ENCODE results near the gene GNG14.
"Not testable (repeated sequence)": the region's sequence is repeated elsewhere in the genome, so short reads cannot be mapped to it uniquely, and the experiment has no call there.

The GNG14 gene

GRCh38 chr19:12687496-12688196 is at the start of gene GNG14:
TSS of gene GNG14 (plus strand) at chr19:12687998. CDS start at chr19:12688049, 51 bp downstream.
- no peak for DNase-seq (ENCODE audit: low read depth)

DNA sequence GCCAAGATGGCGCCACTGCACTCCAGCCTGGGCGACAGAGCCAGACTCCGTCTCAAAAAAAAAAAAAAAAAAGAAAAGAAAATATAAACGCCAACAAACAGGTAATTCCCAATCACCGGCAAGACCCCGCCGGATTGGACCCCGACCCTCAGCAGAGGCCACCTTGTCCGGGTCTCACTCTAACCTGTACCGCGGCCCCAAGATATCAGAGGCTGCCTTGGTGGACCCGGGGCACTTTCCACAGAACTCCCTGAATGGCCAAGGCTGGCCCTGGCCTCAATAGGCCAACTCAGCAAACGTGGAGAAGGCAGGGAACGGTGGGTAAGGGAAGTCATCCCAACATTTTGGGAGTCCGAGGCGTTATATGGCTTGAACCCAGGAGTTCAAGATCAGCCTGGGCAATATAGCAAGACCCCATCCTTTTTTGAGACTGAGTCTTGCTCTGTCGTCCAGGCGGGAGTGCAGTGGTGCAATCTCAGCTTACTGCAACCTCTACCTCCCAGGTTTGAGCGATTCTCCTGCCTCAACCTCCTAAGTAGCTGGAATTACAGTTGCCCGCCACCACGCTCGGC is 49.1 kb upstream of the GNG14 start:
- DNase-seq (ENCODE audit: low read depth): no peak

DNA sequence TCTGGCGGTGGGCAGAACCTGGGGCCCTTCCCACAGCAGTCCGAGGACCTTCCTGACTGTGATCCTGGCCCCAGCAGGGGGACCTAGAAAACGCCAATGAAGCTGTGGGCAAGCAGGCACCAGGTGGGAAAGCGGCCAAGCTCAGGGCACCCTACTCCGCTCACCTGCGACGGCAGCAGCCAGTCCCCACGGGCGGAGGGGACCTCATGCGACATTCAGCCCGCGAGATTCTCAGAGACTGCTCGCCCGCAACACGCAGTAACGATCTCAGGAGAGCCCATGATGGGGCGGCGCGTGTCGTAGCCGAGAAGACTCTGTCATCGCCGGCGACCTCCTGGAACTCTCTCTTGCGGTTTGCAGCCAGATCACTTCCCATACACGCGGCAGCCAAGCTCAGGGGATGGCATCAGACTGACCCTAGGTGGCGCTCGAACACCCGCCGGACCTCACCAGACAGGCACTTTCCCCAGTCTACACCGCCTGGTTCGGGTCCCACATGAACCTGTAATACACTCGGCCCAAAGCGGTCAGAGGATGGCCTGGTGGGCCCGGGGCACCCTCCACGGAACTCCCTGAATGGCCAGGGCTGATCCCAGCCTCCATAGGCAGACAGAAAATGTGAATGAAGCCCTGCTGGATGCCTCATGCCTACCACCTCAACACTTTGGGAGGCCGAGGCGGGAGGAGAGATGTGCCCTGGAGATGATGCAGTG is 47.7 kb upstream of the GNG14 start:
- DNase-seq (ENCODE audit: low read depth): peak; percentile 68

DNA sequence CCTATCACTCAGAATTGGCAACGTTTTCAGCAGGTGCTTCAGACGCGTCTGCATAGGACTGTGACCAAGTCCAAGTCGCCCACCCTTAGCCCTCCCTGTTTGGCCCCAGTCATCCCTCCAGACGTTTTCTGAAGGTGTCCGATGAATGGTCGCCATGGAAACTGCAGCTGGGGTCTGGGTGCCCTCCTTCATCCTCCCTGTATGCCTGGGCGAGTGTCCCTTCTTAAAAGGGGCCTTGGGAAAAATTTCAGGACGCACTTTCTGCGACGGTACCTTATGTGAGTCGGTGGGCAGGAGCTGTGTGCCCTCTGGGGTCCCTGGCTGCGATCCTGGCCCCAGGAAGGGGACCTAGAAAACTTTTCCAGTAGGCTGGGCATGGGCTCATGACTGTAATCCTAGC is 46.3 kb upstream of the GNG14 start:
- DNase-seq (ENCODE audit: low read depth): no peak

GRCh38 chr19:12642506-12642905 is 45.3 kb upstream of the GNG14 start:
- DNase-seq (ENCODE audit: low read depth): no peak

GRCh38 chr19:12643716-12644115 is 44.1 kb upstream of the GNG14 start:
- DNase-seq (ENCODE audit: low read depth): not testable (repeated sequence)

- DNase-seq (ENCODE audit: low read depth): no peak
These were observed 41.2 kb upstream of the GNG14 start for GRCh38 chr19:12646551-12646950.

DNA sequence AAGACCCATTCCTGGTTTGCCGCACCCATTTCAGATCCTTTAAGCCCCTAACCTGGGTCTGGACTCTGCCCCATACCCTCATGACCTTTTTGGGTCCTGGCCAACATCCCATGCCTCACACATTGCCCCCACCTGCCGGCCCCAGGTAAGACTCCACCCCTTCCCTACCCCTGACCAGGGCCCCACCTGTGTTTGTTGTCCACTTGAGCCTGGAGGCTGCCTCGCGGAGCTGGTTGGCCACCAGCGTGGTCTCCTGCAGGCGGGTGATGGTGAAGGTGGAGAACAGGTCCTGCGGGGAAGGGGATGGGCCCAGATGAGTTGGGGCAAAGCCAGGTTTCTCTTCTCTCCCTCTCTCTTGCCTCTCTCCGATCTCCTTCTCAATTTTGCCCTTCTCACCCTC is 40.8 kb upstream of the GNG14 start:
- DNase-seq (ENCODE audit: low read depth): no peak

- no peak for DNase-seq (ENCODE audit: low read depth)
These were observed 40.2 kb upstream of the GNG14 start for GRCh38 chr19:12647490-12648071.

- DNase-seq (ENCODE audit: low read depth): no peak
These were observed 39.7 kb upstream of the GNG14 start for GRCh38 chr19:12648088-12648487.

- DNase-seq (ENCODE audit: low read depth): no peak
These were observed 37.9 kb upstream of the GNG14 start for GRCh38 chr19:12649941-12650340.

DNA sequence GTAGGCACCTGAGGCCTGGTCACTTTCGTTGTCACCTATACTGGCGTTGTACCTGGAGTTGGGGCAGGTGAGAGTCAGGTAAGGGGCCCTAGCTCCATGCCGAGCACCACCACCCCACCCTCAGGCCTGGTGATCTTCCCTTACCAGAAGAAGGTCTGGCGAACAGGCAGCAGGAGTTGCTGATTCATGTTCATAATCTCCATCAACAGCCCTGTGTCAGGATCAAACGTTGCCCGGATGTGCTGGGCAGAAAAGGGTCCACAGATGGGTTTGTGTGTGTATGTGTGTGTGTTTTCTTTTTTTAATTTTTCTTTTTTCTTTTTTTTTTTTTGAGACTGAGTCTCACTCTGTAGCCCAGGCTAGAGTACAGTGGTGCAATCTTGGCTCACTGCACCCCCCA is 35.6 kb upstream of the GNG14 start:
- no peak for DNase-seq (ENCODE audit: low read depth)

DNA sequence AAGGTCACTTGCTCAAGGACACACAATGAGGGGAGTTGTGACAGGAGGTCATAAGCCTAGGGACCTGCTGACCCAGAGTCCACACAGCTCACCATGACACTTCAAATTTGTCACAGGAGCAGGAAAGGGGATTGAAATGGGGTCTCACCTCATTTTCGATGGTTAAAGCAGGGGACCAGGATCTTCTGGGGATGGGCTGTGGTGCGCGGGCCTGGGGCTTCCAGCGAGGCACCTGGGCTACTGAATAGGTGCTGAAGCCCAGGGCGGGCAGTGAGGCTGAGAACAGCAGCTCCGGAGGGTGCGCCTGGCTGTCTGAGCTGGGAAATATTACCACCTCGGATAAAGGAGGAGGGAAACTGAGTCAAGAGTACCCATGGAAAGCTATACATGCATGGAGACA is 32.3 kb upstream of the GNG14 start:
- DNase-seq (ENCODE audit: low read depth): no peak

GRCh38 chr19:12656899-12657571 is 30.8 kb upstream of the GNG14 start:
- DNase-seq (ENCODE audit: low read depth): no peak

DNA sequence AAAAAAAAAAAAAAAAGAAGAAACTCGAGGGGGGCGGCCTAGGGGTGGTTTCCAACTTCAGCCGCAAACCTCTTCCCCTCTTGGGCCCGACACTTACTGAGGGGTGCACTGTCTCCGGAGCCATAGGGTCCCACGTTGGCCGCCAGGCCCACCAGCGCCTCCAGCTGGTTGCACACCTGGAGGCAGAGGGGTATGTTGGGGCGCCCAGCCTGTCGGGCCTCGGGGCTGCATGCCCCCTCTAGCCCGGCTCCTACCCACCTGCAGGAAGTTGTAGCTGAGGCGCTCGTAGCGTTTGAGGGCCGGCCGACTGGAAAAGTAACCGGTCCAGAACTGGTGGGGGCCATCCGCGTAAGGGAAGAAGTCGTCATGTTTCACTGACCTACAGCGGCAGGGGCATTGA is 29.8 kb upstream of the GNG14 start:
- DNase-seq (ENCODE audit: low read depth): no peak

DNA sequence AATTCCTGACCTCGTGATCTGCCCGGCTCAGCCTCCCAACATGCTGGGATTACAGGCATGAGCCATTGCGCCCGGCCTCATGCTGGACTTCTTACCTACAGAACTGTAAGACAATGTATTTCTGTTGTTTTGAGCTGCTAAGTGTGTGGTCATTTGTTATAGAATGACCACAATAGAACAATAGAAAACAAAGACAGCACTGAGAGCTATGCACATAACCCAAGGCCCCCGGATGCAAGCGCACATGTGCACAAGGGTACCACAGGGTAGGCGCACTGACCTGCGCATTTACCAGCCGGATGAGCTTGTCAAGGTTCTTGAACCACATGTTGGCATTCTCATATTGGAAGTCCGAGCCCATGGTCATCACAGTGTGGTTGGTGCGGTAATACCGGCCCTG is 26.8 kb upstream of the GNG14 start:
- no peak for DNase-seq (ENCODE audit: low read depth)

- DNase-seq (ENCODE audit: low read depth): no peak
These were observed 23.2 kb upstream of the GNG14 start for GRCh38 chr19:12664406-12665280.

- DNase-seq (ENCODE audit: low read depth): no peak
These were observed 22.6 kb upstream of the GNG14 start for GRCh38 chr19:12665281-12665573.

DNA sequence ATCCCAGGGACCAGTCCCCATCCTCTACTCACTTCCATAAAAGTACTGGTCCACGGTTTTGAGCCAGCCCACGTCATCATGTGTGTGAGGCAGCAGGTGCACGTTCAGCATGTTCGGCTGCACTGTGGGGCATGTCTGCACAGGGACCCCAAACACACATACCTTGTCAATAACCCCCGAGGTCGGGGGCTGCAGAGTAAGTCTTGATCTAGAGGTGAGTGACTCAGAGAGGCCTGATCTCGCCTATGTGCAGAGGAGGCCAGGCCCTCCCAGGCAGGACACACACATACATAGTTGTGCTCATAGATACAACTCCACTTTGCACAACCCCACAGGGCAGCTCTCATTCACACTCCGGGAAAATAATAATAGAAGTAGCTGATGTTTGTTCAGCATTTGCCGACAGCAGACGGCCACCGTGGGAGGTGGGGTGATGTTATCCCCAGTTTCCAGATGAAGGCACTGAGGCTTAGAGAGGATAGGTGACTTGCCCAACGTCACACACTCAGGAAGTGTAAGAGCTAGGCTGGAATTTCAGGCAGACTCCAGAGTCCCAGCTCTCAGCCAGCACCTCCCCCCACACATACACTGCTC is 22.0 kb upstream of the GNG14 start:
- no peak for DNase-seq (ENCODE audit: low read depth)

DNA sequence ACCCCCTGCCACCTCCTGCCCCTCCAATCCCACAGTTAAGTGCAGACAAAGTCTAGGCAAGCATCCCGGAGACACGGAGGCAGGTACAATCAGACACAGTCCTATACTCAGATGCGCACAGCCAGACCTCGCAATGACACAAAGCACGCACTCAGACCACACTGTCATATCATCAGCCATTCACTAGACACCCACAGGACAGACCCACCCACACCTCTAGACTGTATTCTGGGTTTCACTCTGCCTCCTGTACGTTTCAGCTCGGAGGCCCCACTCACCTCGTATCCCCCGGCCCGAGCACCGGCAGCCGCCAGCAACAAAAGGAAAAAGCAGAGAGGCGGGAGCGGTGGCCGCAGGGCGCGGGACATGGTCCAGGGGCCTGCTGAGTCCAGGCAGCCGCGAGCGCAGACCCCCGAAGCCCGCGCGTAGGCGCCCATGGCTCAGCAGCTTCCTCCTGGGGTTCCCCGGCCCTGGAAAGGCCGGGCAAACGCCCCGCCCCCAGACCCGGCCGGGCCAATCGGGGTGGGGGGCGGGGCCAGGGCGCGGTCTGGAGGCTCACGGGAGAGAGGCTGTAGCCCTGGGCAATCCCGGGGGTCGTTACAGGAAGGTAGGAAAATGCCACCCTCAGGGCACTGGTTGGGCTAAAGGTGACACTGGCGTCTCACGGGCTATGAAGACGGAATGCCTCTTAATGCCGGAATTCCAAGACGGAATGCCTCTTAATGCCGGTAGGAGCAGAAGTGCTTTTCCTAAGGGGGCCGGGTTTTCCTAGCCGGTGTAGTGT is 21.3 kb upstream of the GNG14 start, which contains the start of the genes MAN2B1 and WDR83:
Gene MAN2B1, minus strand, starts transcription at position 478 of the 784 bp plus-strand sequence. Its CDS starts 41 bp downstream, at position 437.
Gene WDR83, plus strand, starts transcription at position 543 of the 784 bp plus-strand sequence. CDS start 2,984 bp downstream, outside the sequence.
- DNase-seq (ENCODE audit: low read depth): peak; percentile 46

Data from fibroblast of gingiva (primary cell).